Suprapubic skin (tissue), 4 donors: ENCODE measurements around the gene CD3D. TPM values are rescaled to one million over a fixed set of nuclear protein-coding genes. Genes with fewer than 3 reads are reported as not detected.

Experiments
- DNase-seq, 2 donors: peaks; one replicate each; pipeline ENCODE4 v3.0.0-alpha.2; 2019; ENCODE audit warnings: low spot score in 2 of 2
- H3K27ac ChIP-seq: fragments of 200-600 bp; sonication (generic); one replicate; pipeline ENCODE4 v1.5.1; 2019
- H3K27me3 ChIP-seq: fragments of 200-600 bp; sonication (generic); one replicate; pipeline ENCODE4 v1.5.1; 2019
- H3K36me3 ChIP-seq: fragments of 200-600 bp; sonication (generic); one replicate; pipeline ENCODE4 v1.5.1; 2019
- H3K4me1 ChIP-seq: fragments of 200-600 bp; sonication (generic); one replicate; pipeline ENCODE4 v1.5.1; 2019
- H3K4me3 ChIP-seq: fragments of 200-600 bp; sonication (generic); one replicate; pipeline ENCODE4 v1.5.1; 2019; ENCODE audit warnings: mild to moderate bottlenecking
- H3K9me3 ChIP-seq: fragments of 200-600 bp; sonication (generic); one replicate; pipeline ENCODE4 v1.5.1; 2019
- EP300 ChIP-seq: sonication (generic); formaldehyde crosslinking; IDR thresholded peaks from one replicate; pipeline ENCODE4 v1.6.1; 2017; ENCODE audit warnings: antibody characterized with exemption
- POLR2A ChIP-seq, 2 donors: fragments of 450-650 bp; IDR thresholded peaks; one replicate each; pipeline ENCODE4 v1.6.1; 2017; ENCODE audit warnings: antibody characterized with exemption in 2 of 2, mild to moderate bottlenecking in 2 of 2, moderate library complexity in 2 of 2
- POLR2AphosphoS5 ChIP-seq, 3 donors: sonication (generic); formaldehyde crosslinking; IDR thresholded peaks; one replicate each; pipeline ENCODE4 v1.6.1; 2017; ENCODE audit warnings: antibody characterized with exemption in 3 of 3
- WGBS: methylation state at CpG from one replicate; pipeline ENCODE4 v1.1.5; 2018; 5-methylcytosine and 5-hydroxymethylcytosine counted together
- total RNA-seq, 4 donors: library from RNA; depleted of rRNA; stranded (reverse); fragments of >200 nt; gene quantifications; one replicate each; pipeline ENCODE4 v1.1.0, GENCODE V29; 2016
- TF ChIP-seq, protein P1 (sequence below), 2 donors: fragments of 200-600 bp in 1 of 2; fragments of 450-650 bp in 1 of 2; sonication (generic) in 1 of 2; IDR thresholded peaks; one replicate each; pipeline ENCODE4 v1.5.1; 2016 to 2019; ENCODE audit warnings: antibody characterized with exemption in 2 of 2, mild to moderate bottlenecking in 1 of 2, moderate library complexity in 1 of 2

The CD3D gene
- 1 to 10 TPM in 2 of 4 donors, not detected in 2; 1.8 to 4.4 TPM for total RNA-seq

DNA sequence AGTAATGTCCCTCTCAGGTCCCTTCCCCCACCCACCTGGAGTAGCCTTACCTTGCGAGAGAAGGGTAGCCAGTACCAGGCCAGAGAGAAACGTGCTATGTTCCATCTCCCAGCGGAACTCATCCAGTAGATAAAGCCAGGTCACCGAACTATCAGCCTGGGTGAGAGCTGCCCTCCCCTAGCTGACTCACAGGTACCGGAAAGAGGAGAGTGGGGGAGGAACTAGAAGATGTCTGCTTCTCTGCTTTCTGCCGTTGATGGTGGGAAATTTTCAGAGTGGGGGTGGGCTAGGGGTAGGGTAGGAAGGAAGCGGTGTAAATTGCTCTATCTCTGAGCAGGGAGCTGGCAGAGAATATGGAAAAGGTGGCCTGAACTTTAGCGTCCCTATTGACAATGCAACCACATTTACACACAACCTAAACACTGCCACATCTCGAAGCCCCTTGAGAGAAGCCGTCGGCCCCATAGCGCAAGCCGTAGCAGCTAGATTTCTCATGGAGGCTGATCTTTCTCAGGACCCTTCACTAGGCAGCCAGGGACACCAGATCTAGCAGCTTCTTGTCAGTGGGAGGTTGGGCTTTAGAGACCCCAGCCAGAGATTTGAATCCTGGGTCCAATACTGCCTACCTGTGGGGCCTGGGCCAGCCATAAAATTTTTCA is at the start of gene CD3D:
CD3D (minus strand) TSS at position 203 of the 659 bp plus-strand sequence; CDS start at position 105, 98 bp downstream.
- H3K36me3 ChIP-seq, result no peaks in the 10 kb centered on the region
- 82% methylated on average over 13 of the region's 13 CpGs for WGBS
- no peak for DNase-seq
- no peaks in the 10 kb centered on the region for H3K9me3 ChIP-seq
- no peak within 1 kb of the TSS for H3K27ac ChIP-seq
- TF ChIP-seq, protein P1, sequence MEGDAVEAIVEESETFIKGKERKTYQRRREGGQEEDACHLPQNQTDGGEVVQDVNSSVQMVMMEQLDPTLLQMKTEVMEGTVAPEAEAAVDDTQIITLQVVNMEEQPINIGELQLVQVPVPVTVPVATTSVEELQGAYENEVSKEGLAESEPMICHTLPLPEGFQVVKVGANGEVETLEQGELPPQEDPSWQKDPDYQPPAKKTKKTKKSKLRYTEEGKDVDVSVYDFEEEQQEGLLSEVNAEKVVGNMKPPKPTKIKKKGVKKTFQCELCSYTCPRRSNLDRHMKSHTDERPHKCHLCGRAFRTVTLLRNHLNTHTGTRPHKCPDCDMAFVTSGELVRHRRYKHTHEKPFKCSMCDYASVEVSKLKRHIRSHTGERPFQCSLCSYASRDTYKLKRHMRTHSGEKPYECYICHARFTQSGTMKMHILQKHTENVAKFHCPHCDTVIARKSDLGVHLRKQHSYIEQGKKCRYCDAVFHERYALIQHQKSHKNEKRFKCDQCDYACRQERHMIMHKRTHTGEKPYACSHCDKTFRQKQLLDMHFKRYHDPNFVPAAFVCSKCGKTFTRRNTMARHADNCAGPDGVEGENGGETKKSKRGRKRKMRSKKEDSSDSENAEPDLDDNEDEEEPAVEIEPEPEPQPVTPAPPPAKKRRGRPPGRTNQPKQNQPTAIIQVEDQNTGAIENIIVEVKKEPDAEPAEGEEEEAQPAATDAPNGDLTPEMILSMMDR (IDR thresholded peaks at IDR 0.05), result no peak
- TF ChIP-seq EP300 (no peak), POLR2A (IDR thresholded peaks at IDR 0.05) (no peak), POLR2AphosphoS5 (IDR thresholded peaks at IDR 0.05) (no peak)
- peaks cover 7% of the 10 kb centered on the region for H3K27me3 ChIP-seq
- H3K4me3 ChIP-seq, result no peak within 1 kb of the TSS
- no peaks in the 10 kb centered on the region for H3K4me1 ChIP-seq

DNA sequence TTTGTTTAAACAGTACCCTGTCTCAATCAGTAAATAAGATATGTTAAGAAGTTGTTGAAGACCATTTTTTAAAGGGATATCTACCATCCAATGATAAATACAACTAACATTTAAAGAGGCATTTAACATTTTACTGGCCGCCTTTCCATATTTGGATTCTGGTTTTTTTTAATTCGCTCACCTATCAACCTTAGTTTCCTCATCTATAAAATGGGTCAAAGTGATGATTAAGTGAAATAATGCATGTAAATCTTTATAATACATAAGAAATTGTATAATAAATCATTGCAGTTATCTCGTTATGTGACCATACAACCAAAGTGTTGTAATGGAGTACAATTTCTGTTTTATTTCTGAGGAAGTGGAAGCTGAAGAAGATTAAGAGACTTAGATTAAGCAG is 41.2 kb upstream of the CD3D start:
- TF ChIP-seq EP300 (no peak), POLR2AphosphoS5 (IDR thresholded peaks at IDR 0.05) (no peak), POLR2A (IDR thresholded peaks at IDR 0.05) (no peak)
- TF ChIP-seq, protein P1 (IDR thresholded peaks at IDR 0.05), result no peak
- 97% methylated on average over 3 of the region's 3 CpGs for WGBS

DNA sequence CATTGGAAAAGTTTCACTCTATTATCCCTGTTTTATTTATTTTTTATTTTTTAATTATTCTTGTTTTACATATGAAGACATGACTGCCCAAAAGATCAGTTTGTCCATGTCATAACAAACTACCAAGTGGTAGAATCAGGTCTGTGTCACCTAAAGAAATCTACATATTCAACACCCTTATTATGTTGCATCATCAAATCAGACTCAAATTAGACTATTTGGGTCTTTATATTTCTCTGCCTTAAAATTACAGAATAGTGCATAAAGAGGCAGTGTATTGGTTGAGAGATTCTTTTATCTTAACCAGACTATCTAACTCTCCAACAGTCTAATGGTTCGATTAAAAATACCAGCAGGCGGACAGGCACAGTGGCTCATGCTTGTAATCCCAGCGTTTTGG is 40.4 kb upstream of the CD3D start:
- no peak for DNase-seq
- no peak overlapping the region for H3K4me3 ChIP-seq
- WGBS, result 98% methylated on average over 3 of the region's 3 CpGs
- H3K27me3 ChIP-seq, result no peaks in the 10 kb centered on the region
- no peaks in the 10 kb centered on the region for H3K4me1 ChIP-seq
- peaks cover 99% of the 10 kb centered on the region for H3K36me3 ChIP-seq
- no peaks in the 10 kb centered on the region for H3K9me3 ChIP-seq
- TF ChIP-seq, protein P1 (IDR thresholded peaks at IDR 0.05), result no peak
- TF ChIP-seq POLR2AphosphoS5 (IDR thresholded peaks at IDR 0.05) (no peak), EP300 (no peak), POLR2A (IDR thresholded peaks at IDR 0.05) (no peak)
- no peak overlapping the region for H3K27ac ChIP-seq

More for the DNA sequence above, 41.2 kb upstream of the CD3D start:
- Histone ChIP-seq H3K36me3 (peaks cover 99% of the 10 kb centered on the region), H3K9me3 (no peaks in the 10 kb centered on the region), H3K4me3 (no peak overlapping the region), H3K4me1 (no peaks in the 10 kb centered on the region), H3K27ac (no peak overlapping the region), H3K27me3 (no peaks in the 10 kb centered on the region)
- no peak for DNase-seq

DNA sequence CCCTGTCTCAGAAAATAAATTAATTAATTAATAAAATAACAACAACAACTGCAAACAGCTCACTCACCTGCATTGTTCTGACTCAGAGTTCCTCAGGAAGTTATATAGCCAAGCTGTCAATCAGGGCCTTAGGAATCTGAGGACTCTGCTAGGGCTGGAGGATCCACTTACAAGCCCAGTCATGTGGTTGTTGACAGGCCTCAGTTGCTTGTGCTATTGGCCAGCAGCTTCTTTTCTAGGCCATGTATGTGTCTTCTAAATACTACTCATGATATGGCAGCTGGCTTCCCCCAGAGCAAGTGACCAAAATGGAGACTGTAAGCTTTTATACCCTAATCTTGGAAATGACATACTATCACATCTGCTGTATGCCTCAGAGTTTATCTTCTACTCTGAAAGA is 38.1 kb upstream of the CD3D start:
- Histone ChIP-seq H3K4me1 (no peaks in the 10 kb centered on the region), H3K36me3 (peaks cover 90% of the 10 kb centered on the region), H3K4me3 (no peak overlapping the region), H3K27ac (no peak overlapping the region), H3K27me3 (no peaks in the 10 kb centered on the region), H3K9me3 (no peaks in the 10 kb centered on the region)
- TF ChIP-seq, protein P1 (IDR thresholded peaks at IDR 0.05), result no peak
- TF ChIP-seq EP300, result no peak
- no peak for TF ChIP-seq POLR2A (IDR thresholded peaks at IDR 0.05)
- TF ChIP-seq POLR2AphosphoS5 (IDR thresholded peaks at IDR 0.05), result no peak
- DNase-seq, result no peak

DNA sequence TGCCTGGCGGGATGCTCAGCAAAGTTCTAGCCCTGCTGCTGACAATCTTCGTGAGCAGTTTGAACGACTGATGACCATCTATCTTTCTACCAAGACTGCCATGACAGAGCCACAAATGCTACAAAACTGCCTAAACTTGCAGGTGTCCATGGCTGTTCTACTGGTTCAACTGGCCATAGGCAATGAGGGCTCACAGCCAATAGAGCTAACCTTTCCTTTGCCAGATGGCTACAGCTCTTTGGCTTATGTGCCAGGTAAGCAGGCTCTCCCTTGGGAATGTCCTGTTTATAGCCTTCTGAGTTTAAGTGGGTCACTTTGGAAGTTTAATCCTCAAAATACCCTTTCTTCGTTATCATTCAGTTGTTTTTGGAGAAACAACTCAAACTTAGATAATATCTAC is 37.0 kb upstream of the CD3D start:
- TF ChIP-seq POLR2AphosphoS5 (IDR thresholded peaks at IDR 0.05) (no peak), POLR2A (IDR thresholded peaks at IDR 0.05) (no peak), EP300 (no peak)
- TF ChIP-seq, protein P1 (IDR thresholded peaks at IDR 0.05), result no peak
- no peaks in the 10 kb centered on the region for H3K4me1 ChIP-seq
- H3K27me3 ChIP-seq, result no peaks in the 10 kb centered on the region
- no peak overlapping the region for H3K27ac ChIP-seq
- no peak for DNase-seq
- peaks cover 84% of the 10 kb centered on the region for H3K36me3 ChIP-seq
- WGBS, result 92% methylated on average over 4 of the region's 4 CpGs
- no peak overlapping the region for H3K4me3 ChIP-seq
- H3K9me3 ChIP-seq, result no peaks in the 10 kb centered on the region
